CD4-positive, alpha-beta T cell (primary cell): Measurements from ENCODE around the gene INTU. TPM values are rescaled to one million over a fixed set of nuclear protein-coding genes. Genes with fewer than 3 reads are reported as not detected.

ENCODE experiments used
- ATAC-seq: fragments of 200-7000 bp; cut with Tn5 transposase; one replicate; pipeline ENCODE4 v1.10.0; 2022; ENCODE audit warnings: mild to moderate bottlenecking; ENCODE audit not compliant: poor library complexity
- CTCF ChIA-PET: fragments of 350-600 bp; sonication (Branson Sonifier 250); formaldehyde crosslinking; loops from one replicate; lab custom pipeline; 2021; ENCODE audit warnings: antibody characterized with exemption, inconsistent platforms; lab: Charles Lee
- POLR2A ChIA-PET: fragments of 350-600 bp; sonication (Branson Sonifier 250); formaldehyde crosslinking; loops from one replicate; lab custom pipeline; 2021; ENCODE audit warnings: antibody characterized with exemption, inconsistent platforms; lab: Charles Lee
- DNase-seq, 14 experiments: peaks; one replicate each; pipeline ENCODE4 v3.0.0-alpha.2; 2013 to 2020; ENCODE audit warnings: mixed read lengths in 2 of 14
- H3K27ac ChIP-seq, 2 donors: one replicate each; pipeline versions ENCODE4 v1.5.1 to v1.7.0; 2013; ENCODE audit warnings: low read length in 2 of 2, low read depth in 1 of 2, mild to moderate bottlenecking in 1 of 2
- H3K27me3 ChIP-seq, 2 experiments: 1 replicate in 1 of 2; 2 replicates in 1 of 2; pipeline versions ENCODE4 v1.6.1 to v1.7.0; 2013; ENCODE audit warnings: low read length in 2 of 2, control low read depth in 1 of 2, mild to moderate bottlenecking in 1 of 2, moderate library complexity in 1 of 2; ENCODE audit not compliant: insufficient read depth in 2 of 2, control insufficient read depth in 1 of 2
- H3K36me3 ChIP-seq: one replicate; pipeline ENCODE4 v1.6.1; 2013; ENCODE audit warnings: low read length, control low read depth; ENCODE audit not compliant: insufficient read depth
- H3K4me1 ChIP-seq: one replicate; pipeline ENCODE4 v1.6.1; 2013; ENCODE audit warnings: low read length, control low read depth; ENCODE audit not compliant: insufficient read depth
- H3K4me3 ChIP-seq: one replicate; pipeline ENCODE4 v1.5.1; 2013; ENCODE audit warnings: mild to moderate bottlenecking, low read length, moderate library complexity
- H3K9me3 ChIP-seq, 2 experiments: 1 replicate in 1 of 2; 2 replicates in 1 of 2; pipeline versions ENCODE4 v1.6.1 to v1.7.0; 2013; ENCODE audit warnings: low read length in 2 of 2, mild to moderate bottlenecking in 2 of 2, control low read depth in 1 of 2, moderate library complexity in 1 of 2; ENCODE audit not compliant: control insufficient read depth in 1 of 2, insufficient read depth in 1 of 2
- H3K27ac Mint-ChIP-seq: one replicate; pipeline ENCODE4 v1.8.0; 2020; ENCODE audit warnings: mixed read lengths
- H3K27me3 Mint-ChIP-seq: one replicate; pipeline ENCODE4 v1.8.0; 2021; ENCODE audit warnings: mixed read lengths
- H3K36me3 Mint-ChIP-seq: one replicate; pipeline ENCODE4 v1.8.0; 2021; ENCODE audit warnings: low read depth, mixed read lengths
- H3K4me1 Mint-ChIP-seq: one replicate; pipeline ENCODE4 v1.8.0; 2021; ENCODE audit warnings: low read depth, mixed read lengths
- H3K4me3 Mint-ChIP-seq: one replicate; pipeline ENCODE4 v1.8.0; 2020; ENCODE audit warnings: mild to moderate bottlenecking, mixed read lengths
- H3K9me3 Mint-ChIP-seq: one replicate; pipeline ENCODE4 v1.8.0; 2020; ENCODE audit warnings: mixed read lengths
- CTCF ChIP-seq: fragments of 200-600 bp; IDR thresholded peaks from one replicate; pipeline ENCODE4 v1.8.0; 2022; ENCODE audit warnings: antibody characterized with exemption, mild to moderate bottlenecking
- intact Hi-C, 2 experiments: fragments of 100-400 bp; cut with DNase I in 1 of 2; cut with micrococcal nuclease in 1 of 2; formaldehyde crosslinking; loops; one replicate each; pipeline versions ENCODE4 v1.15.1 to v1.9.0; 2023 to 2025; cut with DNase I, micrococcal nuclease
- total RNA-seq, 174 experiments: library from RNA in 2 of 174; stranded (reverse) in 2 of 174; gene quantifications; one replicate each; pipeline ENCODE4 v1.2.3 and lab custom pipeline; 2021 to 2026

Gene INTU
- total RNA-seq, 2 experiments from 2014 or later: not detected

GRCh38 chr4:127772769-127773671 lies 140.3 kb downstream of the INTU start:
- Mint-ChIP-seq H3K27ac (no peak overlapping the region), H3K4me3 (no peak overlapping the region), H3K4me1 (no peaks in the 10 kb centered on the region), H3K36me3 (no peaks in the 10 kb centered on the region), H3K9me3 (no peaks in the 10 kb centered on the region), H3K27me3 (peaks cover 60% of the 10 kb centered on the region)
- no peak overlapping the region for H3K4me3 ChIP-seq
- POLR2A ChIA-PET: no interaction called here
- peaks cover 10 to 33% of the 10 kb centered on the region in 2 experiments for H3K27me3 ChIP-seq
- H3K36me3 ChIP-seq: no peaks in the 10 kb centered on the region
- no peak overlapping the region for H3K27ac ChIP-seq
- TF ChIP-seq CTCF: no peak
- CTCF ChIA-PET: no interaction called here
- DNase-seq (no peak), ATAC-seq (no peak)
- intact Hi-C loops: no loop called here
- H3K9me3 ChIP-seq: no peaks in the 10 kb centered on the region
- no peaks in the 10 kb centered on the region for H3K4me1 ChIP-seq

DNA sequence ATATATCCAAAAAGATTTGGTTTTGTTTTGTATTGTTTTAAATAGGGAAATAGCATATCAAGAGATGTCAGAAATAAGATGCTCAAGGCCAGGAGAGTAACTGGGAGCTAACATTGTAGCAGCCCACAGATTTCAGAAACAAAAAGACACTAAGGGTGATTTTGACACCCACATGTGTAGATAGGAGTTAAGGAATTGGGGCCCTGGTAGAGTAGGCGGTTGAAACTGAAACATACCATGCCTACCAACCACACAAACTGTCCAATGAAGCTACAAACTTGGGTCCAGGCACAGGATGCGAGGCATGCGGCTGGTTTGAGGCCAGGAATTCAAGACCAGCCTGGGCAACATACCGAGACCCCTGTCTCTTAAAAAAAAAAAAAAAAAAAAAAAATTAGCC lies 143.1 kb downstream of the INTU start:
- ChIA-PET POLR2A (no interaction called here), CTCF (no interaction called here)
- Histone ChIP-seq H3K4me3 (no peak overlapping the region), H3K4me1 (no peaks in the 10 kb centered on the region), H3K36me3 (no peaks in the 10 kb centered on the region), H3K9me3 (peaks cover 0 to 4% of the 10 kb centered on the region in 2 experiments), H3K27ac (no peak overlapping the region), H3K27me3 (peaks cover 20 to 51% of the 10 kb centered on the region in 2 experiments)
- no peak for DNase-seq
- Mint-ChIP-seq H3K27ac (no peak overlapping the region), H3K4me3 (no peak overlapping the region), H3K4me1 (no peaks in the 10 kb centered on the region), H3K9me3 (no peaks in the 10 kb centered on the region), H3K27me3 (peaks cover 77% of the 10 kb centered on the region), H3K36me3 (no peaks in the 10 kb centered on the region)
- no peak for TF ChIP-seq CTCF
- intact Hi-C loops: no loop called here
- ATAC-seq: no peak

Other genes with a start within 250 kb of the INTU start
- not detected for gene SLC25A31, start 97.4 kb downstream of the INTU start, total RNA-seq
- gene HSPA4L, start 149.4 kb downstream of the INTU start, total RNA-seq: not detected
- 1 to 10 TPM; 2.7 to 3.4 TPM for gene PLK4, start 247.9 kb downstream of the INTU start, total RNA-seq